CD14-positive monocyte (primary cell): ENCODE measurements around the gene DNAJC12. TPM values are rescaled to one million over a fixed set of nuclear protein-coding genes. Genes with fewer than 3 reads are reported as not detected.
"Not testable (repeated sequence)": the region's sequence is repeated elsewhere in the genome, so short reads cannot be mapped to it uniquely, and the experiment has no call there.

Experiments used
- DNase-seq, 3 donors: peaks; one replicate each; pipeline ENCODE4 v3.0.0-alpha.2; 2011 to 2022
- H2AFZ ChIP-seq: 2 replicates; pipeline ENCODE4 v1.6.0; 2012; ENCODE audit warnings: mild to moderate bottlenecking, low read depth, low read length, inconsistent platforms; ENCODE audit not compliant: insufficient read depth, poor library complexity, severe bottlenecking
- H3K27ac ChIP-seq, 2 donors: 1 replicate in 1 of 2; 2 replicates in 1 of 2; pipeline ENCODE4 v1.5.1; 2012 to 2013; ENCODE audit warnings: low read length in 2 of 2, control low read depth in 1 of 2, inconsistent platforms in 1 of 2, low read depth in 1 of 2, mild to moderate bottlenecking in 1 of 2
- H3K27me3 ChIP-seq, 2 donors: one replicate each; pipeline versions ENCODE4 v1.6.0 to v1.6.1; 2011 to 2013; ENCODE audit warnings: low read length in 2 of 2; ENCODE audit not compliant: control insufficient read depth in 2 of 2, insufficient read depth in 2 of 2
- H3K36me3 ChIP-seq, 2 donors: replicated peaks in 1 of 2; 1 replicate in 1 of 2; 2 replicates in 1 of 2; pipeline versions ENCODE4 v1.5.1 to v1.6.1; 2012 to 2013; ENCODE audit warnings: low read length in 2 of 2, control low read depth in 1 of 2, inconsistent platforms in 1 of 2, mild to moderate bottlenecking in 1 of 2; ENCODE audit not compliant: insufficient read depth in 2 of 2, control insufficient read depth in 1 of 2
- H3K4me1 ChIP-seq, 2 donors: 1 replicate in 1 of 2; 2 replicates in 1 of 2; pipeline versions ENCODE4 v1.5.1 to v1.6.1; 2012 to 2013; ENCODE audit warnings: low read length in 2 of 2, control low read depth in 1 of 2, inconsistent platforms in 1 of 2, mild to moderate bottlenecking in 1 of 2, moderate library complexity in 1 of 2; ENCODE audit not compliant: insufficient read depth in 2 of 2, control insufficient read depth in 1 of 2
- H3K4me2 ChIP-seq: replicated peaks from 2 replicates; pipeline ENCODE3; 2012; ENCODE audit warnings: low read length, moderate library complexity, mild to moderate bottlenecking; ENCODE audit not compliant: poor library complexity, severe bottlenecking; ENCODE audit errors: extremely low read depth
- H3K4me3 ChIP-seq, 3 experiments: fragments of 200-600 bp in 1 of 3; sonication (generic) in 1 of 3; replicated peaks in 1 of 3; 1 replicate in 2 of 3; 2 replicates in 1 of 3; pipeline ENCODE4 v1.5.1; 2011 to 2013; ENCODE audit warnings: low read length in 3 of 3, mild to moderate bottlenecking in 3 of 3, control low read depth in 2 of 3, low read depth in 2 of 3, inconsistent platforms in 1 of 3, moderate library complexity in 1 of 3
- H3K79me2 ChIP-seq: 2 replicates; pipeline ENCODE4 v1.6.0; 2012; ENCODE audit warnings: mild to moderate bottlenecking, control low read depth, inconsistent platforms, low read length, moderate library complexity; ENCODE audit not compliant: insufficient read depth
- H3K9ac ChIP-seq: 2 replicates; pipeline ENCODE4 v1.6.0; 2017; ENCODE audit warnings: low read length, mild to moderate bottlenecking; ENCODE audit not compliant: insufficient read depth, poor library complexity, severe bottlenecking
- H3K9me3 ChIP-seq, 2 donors: replicated peaks in 1 of 2; 1 replicate in 1 of 2; 2 replicates in 1 of 2; pipeline versions ENCODE4 v1.5.1 to v1.6.1; 2012 to 2013; ENCODE audit warnings: low read length in 2 of 2, control low read depth in 1 of 2; ENCODE audit not compliant: control insufficient read depth in 1 of 2, insufficient read depth in 1 of 2
- H4K20me1 ChIP-seq: 2 replicates; pipeline ENCODE4 v1.6.0; 2012; ENCODE audit warnings: mild to moderate bottlenecking, low read length, control low read depth, moderate library complexity; ENCODE audit not compliant: insufficient read depth
- H3K27ac Mint-ChIP-seq, 7 donors: one replicate each; pipeline ENCODE4 v1.8.0; 2020; ENCODE audit warnings: mild to moderate bottlenecking in 7 of 7, mixed read lengths in 7 of 7, moderate library complexity in 6 of 7, inconsistent platforms in 2 of 7
- H3K27me3 Mint-ChIP-seq, 3 donors: one replicate each; pipeline ENCODE4 v1.8.0; 2021 to 2022; ENCODE audit warnings: low read depth in 3 of 3, mild to moderate bottlenecking in 3 of 3, mixed read lengths in 3 of 3, moderate library complexity in 3 of 3, inconsistent platforms in 1 of 3
- H3K36me3 Mint-ChIP-seq, 2 donors: one replicate each; pipeline ENCODE4 v1.8.0; 2020; ENCODE audit warnings: mixed read lengths in 2 of 2, inconsistent platforms in 1 of 2, mild to moderate bottlenecking in 1 of 2
- H3K4me1 Mint-ChIP-seq: one replicate; pipeline ENCODE4 v1.8.0; 2020; ENCODE audit warnings: mild to moderate bottlenecking, mixed read lengths
- H3K4me3 Mint-ChIP-seq, 2 donors: one replicate each; pipeline ENCODE4 v1.8.0; 2020; ENCODE audit warnings: mild to moderate bottlenecking in 2 of 2, mixed read lengths in 2 of 2, moderate library complexity in 1 of 2
- H3K9me3 Mint-ChIP-seq, 7 donors: one replicate each; pipeline ENCODE4 v1.8.0; 2020 to 2022; ENCODE audit warnings: mixed read lengths in 7 of 7, mild to moderate bottlenecking in 6 of 7, moderate library complexity in 6 of 7, inconsistent platforms in 2 of 7
- WGBS: methylation state at CpG from one replicate; pipeline ENCODE4 v1.1.5; 2013; ENCODE audit warnings: missing lambda C conversion rate; ENCODE audit not compliant: insufficient coverage; 5-methylcytosine and 5-hydroxymethylcytosine counted together
- intact Hi-C, 2 donors: fragments of 100-400 bp; cut with micrococcal nuclease; formaldehyde crosslinking; loops; one replicate each; pipeline versions ENCODE4 v1.15.0 to v1.15.1; 2023
- polyA plus RNA-seq, 3 donors: library from polyadenylated mRNA; depleted of rRNA in 1 of 3; unstranded in 2 of 3; stranded (reverse) in 1 of 3; fragments of 300-500 nt in 2 of 3; fragments of >200 nt in 1 of 3; fragmentation: Illumina TruSeq in 2 of 3; gene quantifications; 1 replicate in 2 of 3; 2 replicates in 1 of 3; pipeline ENCODE4 v1.2.3, GENCODE V29; 2012 to 2021
- TF ChIP-seq, protein P1 (sequence below): fragments of 200-600 bp; IDR thresholded peaks from one replicate; pipeline ENCODE4 v1.8.0; 2022; ENCODE audit warnings: antibody characterized with exemption, mild to moderate bottlenecking

The DNAJC12 gene
- polyA plus RNA-seq, 3 donors: not detected

GRCh38 chr10:67878133-67878532, 40.1 kb upstream of the DNAJC12 start:
- Histone ChIP-seq H4K20me1 (no peaks in the 10 kb centered on the region), H3K4me3 (no peak overlapping the region)

GRCh38 chr10:67877421-67877820, 39.4 kb upstream of the DNAJC12 start:
- H3K27me3 Mint-ChIP-seq: peaks cover 6 to 12% (median 10%) of the 10 kb centered on the region in 3 donors
- H3K4me3 ChIP-seq, H3K27ac Mint-ChIP-seq, H3K4me2 ChIP-seq, H3K27me3 ChIP-seq, H4K20me1 ChIP-seq, H3K36me3 Mint-ChIP-seq, H3K9ac ChIP-seq, H3K4me3 Mint-ChIP-seq, H3K9me3 ChIP-seq, H3K36me3 ChIP-seq, H3K27ac ChIP-seq, H3K9me3 Mint-ChIP-seq, DNase-seq, H3K4me1 ChIP-seq, H3K4me1 Mint-ChIP-seq, H2AFZ ChIP-seq, H3K79me2 ChIP-seq, intact Hi-C loops: not testable (repeated sequence)
- WGBS: 97% methylated on average over 6 of the region's 11 CpGs

More at GRCh38 chr10:67878133-67878532, 40.1 kb upstream of the DNAJC12 start:
- no peaks in the 10 kb centered on the region for H3K36me3 Mint-ChIP-seq
- peaks cover 0 to 2% (median 0%) of the 10 kb centered on the region in 7 donors for H3K9me3 Mint-ChIP-seq
- peaks cover 2% of the 10 kb centered on the region for H3K4me1 Mint-ChIP-seq
- Histone ChIP-seq H3K4me1 (peaks cover 0 to under 1% of the 10 kb centered on the region in 2 donors), H3K27ac (no peak overlapping the region), H3K4me2 (no peak overlapping the region), H3K79me2 (no peaks in the 10 kb centered on the region), H2AFZ (no peak overlapping the region), H3K27me3 (no peaks in the 10 kb centered on the region), H3K9me3 (no peaks in the 10 kb centered on the region), H3K36me3 (no peaks in the 10 kb centered on the region), H3K9ac (no peak overlapping the region)
- no peak overlapping the region for H3K27ac Mint-ChIP-seq
- WGBS: 93% methylated on average over 3 of the region's 7 CpGs
- H3K4me3 Mint-ChIP-seq: no peak overlapping the region
- TF ChIP-seq, protein P1, sequence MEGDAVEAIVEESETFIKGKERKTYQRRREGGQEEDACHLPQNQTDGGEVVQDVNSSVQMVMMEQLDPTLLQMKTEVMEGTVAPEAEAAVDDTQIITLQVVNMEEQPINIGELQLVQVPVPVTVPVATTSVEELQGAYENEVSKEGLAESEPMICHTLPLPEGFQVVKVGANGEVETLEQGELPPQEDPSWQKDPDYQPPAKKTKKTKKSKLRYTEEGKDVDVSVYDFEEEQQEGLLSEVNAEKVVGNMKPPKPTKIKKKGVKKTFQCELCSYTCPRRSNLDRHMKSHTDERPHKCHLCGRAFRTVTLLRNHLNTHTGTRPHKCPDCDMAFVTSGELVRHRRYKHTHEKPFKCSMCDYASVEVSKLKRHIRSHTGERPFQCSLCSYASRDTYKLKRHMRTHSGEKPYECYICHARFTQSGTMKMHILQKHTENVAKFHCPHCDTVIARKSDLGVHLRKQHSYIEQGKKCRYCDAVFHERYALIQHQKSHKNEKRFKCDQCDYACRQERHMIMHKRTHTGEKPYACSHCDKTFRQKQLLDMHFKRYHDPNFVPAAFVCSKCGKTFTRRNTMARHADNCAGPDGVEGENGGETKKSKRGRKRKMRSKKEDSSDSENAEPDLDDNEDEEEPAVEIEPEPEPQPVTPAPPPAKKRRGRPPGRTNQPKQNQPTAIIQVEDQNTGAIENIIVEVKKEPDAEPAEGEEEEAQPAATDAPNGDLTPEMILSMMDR: no peak
- intact Hi-C loops: no loop called here
- peaks cover 4 to 12% (median 10%) of the 10 kb centered on the region in 3 donors for H3K27me3 Mint-ChIP-seq
- no peak for DNase-seq
